RPMI8226 (cell line): Measurements from ENCODE around the gene NEMP2.
A peak's percentile ranks its signal among the peaks of the same experiment; 100 is the strongest.
"Not testable (repeated sequence)": the region's sequence is repeated elsewhere in the genome, so short reads cannot be mapped to it uniquely, and the experiment has no call there.

Source experiments
- DNase-seq: peaks from one replicate; pipeline ENCODE4 v3.0.0-alpha.2; 2015

Gene NEMP2

DNA sequence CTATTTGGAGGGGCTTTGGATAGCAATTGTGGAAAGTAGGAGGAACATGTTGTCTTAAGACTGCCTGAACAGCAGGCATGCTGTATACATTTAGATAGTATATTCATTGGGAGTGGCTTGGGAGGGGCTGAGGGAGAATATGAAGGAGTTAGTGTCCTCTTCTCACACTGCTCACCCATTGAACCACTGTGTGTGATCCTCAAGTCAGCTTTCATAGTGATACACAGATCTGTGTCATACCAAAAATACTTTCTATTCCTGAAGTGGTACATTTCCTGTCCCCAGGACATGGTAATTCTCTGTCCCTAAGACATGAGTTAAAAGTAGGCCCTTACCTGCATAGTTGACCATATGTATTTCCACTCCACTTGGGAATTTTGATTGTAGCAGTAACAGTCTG lies 9.6 kb downstream of the NEMP2 start:
- DNase-seq: no peak

GRCh38 chr2:190519975-190520767 lies 14.4 kb downstream of the NEMP2 start:
- DNase-seq: no peak

- no peak for DNase-seq
Observed at GRCh38 chr2:190517468-190517867, 17.1 kb downstream of the NEMP2 start.

DNA sequence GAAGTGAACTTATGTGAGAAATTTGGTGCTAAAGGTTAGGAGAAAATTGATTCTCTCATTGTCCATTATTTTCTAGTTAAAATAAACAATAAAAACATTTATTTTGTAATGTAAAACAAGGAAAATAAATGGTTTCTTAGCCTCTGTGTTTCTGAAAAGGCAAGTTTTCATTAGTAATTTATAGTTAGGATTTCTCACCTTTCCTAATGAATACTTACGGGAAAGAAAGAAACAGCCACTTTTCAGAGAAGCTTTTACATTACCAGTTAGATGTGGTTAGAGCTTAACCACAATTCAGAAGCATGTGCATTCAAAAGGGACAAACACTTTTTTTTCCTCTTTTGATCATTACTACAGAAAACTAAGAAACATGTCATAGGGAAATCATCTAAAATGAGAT lies 18.8 kb downstream of the NEMP2 start:
- DNase-seq: no peak

DNA sequence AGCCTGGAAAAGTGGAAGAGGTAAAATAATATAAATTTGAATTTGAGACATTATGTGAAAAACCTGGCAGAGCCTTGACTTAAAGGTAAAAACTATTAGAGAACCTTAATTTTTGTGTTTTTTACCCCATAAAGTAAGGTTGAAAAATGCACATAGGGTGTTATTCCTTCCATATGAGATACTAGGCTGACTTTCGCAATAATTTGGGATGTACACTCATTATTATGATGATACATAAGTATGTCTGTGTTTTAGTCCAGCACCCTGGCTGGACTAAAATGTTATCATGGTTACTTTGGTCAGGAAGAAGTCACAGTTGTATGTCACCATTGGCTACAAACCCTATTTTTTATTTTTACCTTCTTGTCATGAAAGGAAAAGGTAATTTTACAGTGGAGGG lies 19.8 kb downstream of the NEMP2 start:
- DNase-seq: no peak

- no peak for DNase-seq
Observed at GRCh38 chr2:190513877-190514276, 20.6 kb downstream of the NEMP2 start.

DNA sequence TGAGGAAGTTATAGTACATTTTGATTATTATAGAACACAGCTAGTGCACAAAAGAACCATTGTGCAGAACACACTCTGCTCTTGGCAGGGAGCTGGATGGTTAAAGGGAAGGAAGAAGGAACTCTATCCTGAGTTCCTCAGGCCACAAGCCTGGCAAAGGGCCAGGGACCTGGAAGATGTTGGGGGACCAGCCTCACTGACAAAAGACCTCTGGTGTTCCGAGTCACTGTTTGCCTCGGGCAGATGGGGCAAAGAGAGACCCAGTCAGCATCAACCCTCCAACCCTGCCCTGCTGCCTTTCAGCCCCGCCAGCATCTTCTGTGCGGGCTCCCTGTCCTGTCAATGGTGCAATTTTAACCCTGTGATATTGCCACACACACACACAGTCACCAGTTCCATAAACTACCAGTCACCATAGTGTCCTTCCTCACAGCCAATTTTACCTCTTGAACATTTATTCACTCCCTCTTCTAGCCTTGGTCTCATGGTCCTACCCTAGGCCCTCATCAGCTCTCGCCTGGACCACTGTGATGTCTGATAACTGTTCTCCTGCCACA lies 21.9 kb downstream of the NEMP2 start:
- no peak for DNase-seq

- peak; percentile 12 for DNase-seq
Observed at GRCh38 chr2:190511104-190511503, 23.4 kb downstream of the NEMP2 start.

- DNase-seq: not testable (repeated sequence)
Observed at GRCh38 chr2:190509895-190510294, 24.6 kb downstream of the NEMP2 start.

GRCh38 chr2:190507135-190507534 lies 27.4 kb downstream of the NEMP2 start:
- DNase-seq: no peak

GRCh38 chr2:190506666-190507065 lies 27.9 kb downstream of the NEMP2 start:
- no peak for DNase-seq

GRCh38 chr2:190505696-190506095 lies 28.8 kb downstream of the NEMP2 start:
- DNase-seq: no peak

- no peak for DNase-seq
Observed at GRCh38 chr2:190504912-190505311, 29.6 kb downstream of the NEMP2 start.

- no peak for DNase-seq
Observed at GRCh38 chr2:190503088-190503487, 31.4 kb downstream of the NEMP2 start.

DNA sequence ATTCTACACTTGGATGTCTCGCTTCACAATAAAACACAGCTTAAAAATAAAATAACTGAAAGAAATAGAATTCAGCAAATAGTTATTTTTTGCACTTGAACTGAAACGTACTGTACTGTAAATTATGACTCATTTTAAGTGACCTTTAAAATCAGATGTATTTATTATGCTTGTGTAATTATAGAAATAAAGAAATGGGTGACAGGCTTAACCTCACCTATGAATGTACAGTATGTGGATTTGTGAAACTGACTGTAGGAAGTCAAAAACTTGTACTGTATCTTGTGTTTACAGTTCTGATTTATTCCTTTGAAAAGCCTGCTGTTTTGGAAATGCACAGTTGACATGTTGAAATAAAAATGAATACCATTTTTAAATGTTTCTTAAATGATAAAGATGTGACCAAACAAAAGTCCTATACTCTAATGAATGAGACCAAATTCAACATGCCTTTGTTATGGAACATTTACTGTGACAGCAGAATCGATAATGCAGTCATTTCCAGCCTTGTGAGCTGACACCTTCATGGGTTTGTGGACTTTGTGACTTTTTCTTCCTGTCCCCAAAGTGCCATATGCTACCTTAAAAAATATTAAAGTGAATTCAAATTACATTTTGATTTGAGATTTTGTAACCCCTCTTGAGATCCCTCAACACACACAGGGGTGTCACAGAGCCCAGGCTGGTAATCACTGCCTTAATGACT lies 32.7 kb downstream of the NEMP2 start:
- no peak for DNase-seq

DNA sequence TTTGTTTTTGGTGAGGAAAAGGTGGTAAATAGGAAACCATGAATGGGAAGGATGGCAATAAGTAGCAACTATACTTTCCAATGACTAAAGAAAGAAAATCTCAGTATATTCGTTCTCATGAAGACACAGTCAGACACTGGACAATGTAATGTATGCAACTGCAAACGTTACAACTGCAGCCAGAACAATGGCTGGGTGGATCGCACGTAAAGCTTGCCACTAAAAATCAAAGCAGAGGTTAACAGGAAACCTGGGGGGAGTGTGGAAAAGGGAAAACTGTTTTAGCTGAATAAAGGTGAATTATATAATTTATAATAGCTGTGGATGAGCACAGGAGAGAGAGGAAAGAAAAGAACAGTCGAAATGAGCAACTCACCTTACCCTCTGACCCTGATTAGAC lies 33.3 kb downstream of the NEMP2 start:
- no peak for DNase-seq

GRCh38 chr2:190500054-190500502 lies 34.4 kb downstream of the NEMP2 start:
- no peak for DNase-seq

- DNase-seq: no peak
Observed at GRCh38 chr2:190499273-190499672, 35.2 kb downstream of the NEMP2 start.

DNA sequence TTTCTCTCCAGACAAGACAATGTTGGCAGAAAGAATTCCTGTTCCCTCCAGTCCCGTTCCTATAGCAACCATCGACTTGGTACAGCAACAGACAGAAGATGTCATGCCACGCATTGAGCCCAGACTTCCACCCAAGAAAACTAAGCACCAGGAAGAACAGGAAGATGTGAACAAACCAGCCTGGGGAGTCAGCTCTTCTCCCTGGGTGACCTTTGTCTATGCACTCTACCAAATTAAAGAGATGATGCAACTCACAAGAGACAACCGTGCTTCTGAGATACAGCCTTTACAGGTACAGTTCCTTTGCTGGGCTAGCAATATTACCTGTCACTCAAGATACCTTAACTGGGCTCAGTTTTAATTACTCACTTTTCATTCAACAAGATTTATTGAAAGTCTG lies 37.1 kb downstream of the NEMP2 start:
- DNase-seq: no peak

GRCh38 chr2:190494600-190495227 lies 39.8 kb downstream of the NEMP2 start:
- not testable (repeated sequence) for DNase-seq

GRCh38 chr2:190493095-190493494 lies 41.4 kb downstream of the NEMP2 start:
- no peak for DNase-seq

DNA sequence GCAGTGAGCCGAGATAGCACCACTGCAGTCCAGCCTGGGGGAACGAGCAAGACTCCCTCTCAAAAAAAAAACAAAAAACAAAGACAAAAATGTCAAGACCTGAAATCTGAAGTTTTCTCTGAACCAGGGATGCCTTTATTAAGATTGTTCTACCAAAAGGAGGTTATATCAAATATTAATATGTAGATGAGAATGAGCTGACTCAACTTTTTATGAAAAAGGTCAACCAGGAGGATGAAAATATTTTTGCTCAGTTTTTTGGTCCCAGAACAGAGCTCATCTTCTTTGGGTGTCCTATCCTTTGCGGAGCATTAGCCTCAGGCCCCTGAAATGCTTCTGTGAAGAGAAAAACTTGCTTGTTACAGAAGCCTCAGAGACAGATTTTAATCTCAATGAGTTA lies 44.0 kb downstream of the NEMP2 start:
- DNase-seq: no peak

- DNase-seq: no peak
Observed at GRCh38 chr2:190489475-190489874, 45.0 kb downstream of the NEMP2 start.
